ENCODE data around the gene ABCC5. TPM values are rescaled to one million over a fixed set of nuclear protein-coding genes. Genes with fewer than 3 reads are reported as not detected.

The ABCC5 gene
- 14.7 and 18.3 TPM in 2 replicates for total RNA-seq

DNA sequence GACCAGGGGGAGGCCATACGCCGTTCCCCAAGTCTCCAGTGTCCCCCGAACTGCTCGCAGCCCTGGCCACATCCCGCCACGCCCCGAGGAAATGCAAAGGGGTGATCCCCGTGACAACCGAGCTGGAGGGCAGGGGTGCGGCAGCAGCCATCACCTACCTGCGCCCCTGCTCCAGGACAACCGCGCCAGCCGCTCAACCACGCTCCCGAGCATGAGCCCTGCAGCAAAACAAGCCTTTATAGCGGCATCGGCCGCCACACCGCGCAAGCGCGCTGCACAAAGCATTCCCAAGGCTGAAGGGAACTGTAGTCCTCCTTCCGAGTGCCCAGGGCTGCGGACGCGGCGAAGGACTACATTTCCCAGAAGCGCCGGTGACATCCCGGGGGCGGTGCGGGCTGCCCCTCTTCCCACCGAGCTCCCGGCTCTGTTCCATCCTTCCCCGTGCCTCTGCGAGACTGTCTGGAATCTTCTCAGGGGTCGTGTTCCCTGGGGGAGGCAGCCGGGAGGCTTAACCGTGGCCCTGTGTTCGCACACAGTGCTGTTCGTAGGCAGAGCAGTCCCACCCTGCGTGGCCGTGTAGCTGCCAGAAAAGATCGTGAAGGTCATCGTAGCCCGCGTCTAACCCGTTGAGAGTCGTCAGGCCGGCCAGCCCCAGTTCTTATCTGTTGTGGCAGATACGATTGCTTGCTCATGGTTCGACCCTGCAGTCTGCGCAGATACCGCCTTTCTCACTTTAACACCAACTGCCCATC is at the start of gene ABCC5:
Gene ABCC5 (minus strand): TSS at position 213 of the 752 bp plus-strand sequence. CDS start 3,492 bp downstream, outside the sequence.

GRCh38 chr3:184052767-184053166 is 35.1 kb upstream of the ABCC5 start, which contains the start of gene HTR3C:
Gene HTR3C (plus strand): TSS chr3:184053047. CDS start chr3:184053081, 34 bp downstream.

DNA sequence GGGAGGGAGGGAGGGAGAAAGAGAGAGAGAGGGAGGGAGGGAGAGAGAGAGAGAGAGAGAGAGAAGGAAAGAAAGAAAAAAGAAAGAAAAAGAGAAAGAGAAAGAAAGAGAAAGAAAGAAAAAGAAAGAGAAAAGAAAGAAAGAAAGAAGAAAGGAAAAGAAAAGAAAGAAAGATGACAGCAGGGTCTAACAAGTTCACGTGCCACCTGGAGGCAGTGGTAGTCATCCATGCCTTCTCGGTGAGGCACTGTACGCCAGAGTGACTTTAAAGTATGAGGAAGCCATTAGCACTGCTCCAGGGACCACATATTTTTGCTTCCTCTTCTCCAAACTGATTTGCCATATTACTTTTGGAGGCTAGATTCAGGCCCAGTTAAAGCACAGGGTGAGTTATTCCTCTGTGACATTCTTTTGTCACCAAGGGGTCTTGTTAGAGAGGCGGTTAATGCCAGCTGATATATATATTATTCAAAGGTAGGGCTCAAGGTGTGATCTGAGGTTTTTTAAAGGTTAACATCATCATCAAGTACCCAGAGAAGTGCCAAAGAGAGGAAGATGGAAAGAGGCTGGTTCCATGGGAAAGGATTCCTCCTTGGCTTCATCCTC is 13.6 kb upstream of the ABCC5 start, which contains the start of gene HTR3D:
Gene HTR3D (plus strand): TSS at position 556 of the 606 bp plus-strand sequence. CDS start 0 bp downstream, at position 556.

DNA sequence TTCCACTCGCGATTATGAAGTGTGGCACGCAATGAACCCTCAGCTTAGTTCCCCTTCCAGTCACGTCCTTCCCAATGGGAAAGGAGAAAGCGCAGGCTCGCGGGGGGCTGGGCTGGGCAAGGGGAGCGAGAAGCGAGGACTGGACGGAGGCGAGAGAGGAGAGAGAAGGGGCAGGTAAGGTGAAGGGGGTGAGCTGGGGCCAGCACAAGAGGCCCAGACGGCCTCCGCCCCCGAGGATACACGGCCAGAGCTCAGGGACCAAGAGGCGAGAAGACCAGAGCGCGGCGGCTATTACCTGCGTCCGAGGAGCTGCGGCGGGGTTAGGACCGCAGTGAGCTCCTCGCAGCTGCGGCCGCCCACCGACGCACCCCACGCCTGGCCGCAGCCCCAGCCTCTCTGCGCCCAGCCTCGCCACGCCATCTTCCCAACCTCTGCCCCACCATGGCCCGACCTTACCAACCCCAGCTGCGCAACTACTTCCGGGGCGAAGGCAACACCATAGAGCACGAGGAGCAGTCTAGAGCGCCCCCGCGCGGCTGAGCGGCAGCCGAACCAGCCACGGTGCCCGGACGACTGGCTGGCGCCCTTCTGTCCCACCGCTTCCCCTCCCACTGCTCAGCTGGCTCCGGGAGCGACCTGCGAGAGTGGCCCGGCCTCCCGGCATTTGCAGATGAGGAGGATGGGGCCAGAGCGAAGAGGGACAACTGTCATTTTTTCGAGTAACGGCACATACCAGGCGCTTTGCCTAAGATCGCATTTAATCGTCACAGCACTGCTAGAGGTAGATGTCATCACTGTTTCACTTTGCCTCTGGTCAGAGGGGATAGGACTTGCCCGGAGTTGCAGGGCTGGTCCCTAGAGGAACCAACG is 133.0 kb downstream of the ABCC5 start, which contains the start of gene PARL:
Gene PARL (minus strand): TSS at position 454 of the 870 bp plus-strand sequence. CDS start 34 bp downstream, at position 420.

Other genes with a start within 250 kb of the ABCC5 start
- gene MAP6D1, start 192.3 kb downstream of the ABCC5 start, total RNA-seq, result 1.2 and 2.1 TPM in 2 replicates
- gene PARL, start 133.0 kb downstream of the ABCC5 start, total RNA-seq, result 34.0 and 36.0 TPM in 2 replicates
- not detected in 2 replicates for gene HTR3D, start 13.9 kb upstream of the ABCC5 start, total RNA-seq
- not detected in 2 replicates for gene HTR3C, start 35.2 kb upstream of the ABCC5 start, total RNA-seq
- gene HTR3E, start 79.2 kb upstream of the ABCC5 start, total RNA-seq, result not detected in 2 replicates
- gene EIF2B5, start 117.5 kb upstream of the ABCC5 start, total RNA-seq, result 29.6 and 39.4 TPM in 2 replicates
- 20.7 and 29.2 TPM in 2 replicates for gene DVL3, start 137.5 kb upstream of the ABCC5 start, total RNA-seq
- gene AP2M1, start 157.0 kb upstream of the ABCC5 start, total RNA-seq, result 138 and 186 TPM in 2 replicates
- 39.3 and 65.2 TPM in 2 replicates for gene ABCF3, start 168.3 kb upstream of the ABCC5 start, total RNA-seq
- gene VWA5B2, start 211.7 kb upstream of the ABCC5 start, total RNA-seq, result not detected in 2 replicates
- 47.5 and 50.3 TPM in 2 replicates for gene ALG3, start 231.1 kb upstream of the ABCC5 start, total RNA-seq
- 13.7 and 13.9 TPM in 2 replicates for gene EEF1AKMT4, start 231.8 kb upstream of the ABCC5 start, total RNA-seq
- gene CAMK2N2, start 243.7 kb upstream of the ABCC5 start, total RNA-seq, result 0.24 TPM in 1 of 2 replicates, not detected in the other

Data from tracheal epithelial cell (primary cell).